Gastrocnemius medialis (tissue), 4 donors: ENCODE data around the gene SEC24B. TPM values are rescaled to one million over a fixed set of nuclear protein-coding genes. Genes with fewer than 3 reads are reported as not detected.

Experiments used
- ATAC-seq, 2 donors: fragments of 150-250 bp; one replicate each; pipeline ENCODE4 v1.9.1; 2016
- DNase-seq, 2 donors: peaks; one replicate each; pipeline ENCODE4 v3.0.0-alpha.2; 2019
- H3K27ac ChIP-seq, 4 donors: fragments of 200-600 bp; sonication (generic); 1 replicate in 1 of 4; 2 replicates in 3 of 4; pipeline ENCODE4 v1.5.1; 2016 to 2018; ENCODE audit warnings: mild to moderate bottlenecking in 2 of 4, moderate library complexity in 1 of 4
- H3K27me3 ChIP-seq, 3 donors: fragments of 200-600 bp; sonication (generic) in 2 of 3; 1 replicate in 1 of 3; 2 replicates in 2 of 3; pipeline versions ENCODE4 v1.5.1 to v1.6.0; 2016 to 2019; ENCODE audit warnings: mild to moderate bottlenecking in 1 of 3, moderate library complexity in 1 of 3
- H3K36me3 ChIP-seq, 2 donors: fragments of 200-600 bp; sonication (generic) in 1 of 2; one replicate each; pipeline ENCODE4 v1.5.1; 2017 to 2018
- H3K4me1 ChIP-seq, 2 donors: fragments of 200-600 bp; sonication (generic) in 1 of 2; one replicate each; pipeline ENCODE4 v1.5.1; 2016 to 2017; ENCODE audit warnings: mild to moderate bottlenecking in 2 of 2
- H3K4me3 ChIP-seq, 4 donors: fragments of 200-600 bp; sonication (generic) in 3 of 4; 1 replicate in 1 of 4; 2 replicates in 3 of 4; pipeline ENCODE4 v1.5.1; 2016 to 2019; ENCODE audit warnings: mild to moderate bottlenecking in 2 of 4
- H3K9me3 ChIP-seq, 3 donors: fragments of 200-600 bp; sonication (generic) in 2 of 3; 1 replicate in 1 of 3; 2 replicates in 2 of 3; pipeline ENCODE4 v1.5.1; 2016 to 2019
- POLR2A ChIP-seq, 2 donors: fragments of 450-650 bp; IDR thresholded peaks; one replicate each; pipeline ENCODE4 v1.6.1; 2017; ENCODE audit warnings: antibody characterized with exemption in 2 of 2, mild to moderate bottlenecking in 2 of 2, moderate library complexity in 2 of 2
- in situ Hi-C, 4 donors: fragments of 200-750 bp; cut with MboI; loops; one replicate each; pipeline versions ENCODE4 v1.15.0 to v1.8.0; 2017; ENCODE audit warnings: low sequenced_read_pairs in 4 of 4
- intact Hi-C: fragments of 100-400 bp; cut with DNase I; formaldehyde crosslinking; loops from one replicate; pipeline ENCODE4 v1.15.1; 2023; ENCODE audit warnings: low total_unique reads
- total RNA-seq, 4 donors: library from RNA; depleted of rRNA; stranded (reverse); fragments of >200 nt; gene quantifications; one replicate each; pipeline versions ENCODE4 v1.1.0 to v1.2.3, GENCODE V29; 2016
- TF ChIP-seq, protein P1 (sequence below), 5 experiments: fragments of 450-650 bp in 3 of 5; fragments of 200-600 bp in 2 of 5; sonication (generic) in 2 of 5; IDR thresholded peaks in 4 of 5; conservative IDR thresholded peaks in 1 of 5; 1 replicate in 4 of 5; 2 replicates in 1 of 5; pipeline ENCODE4 v1.5.1; 2016 to 2019; ENCODE audit warnings: antibody characterized with exemption in 5 of 5, mild to moderate bottlenecking in 3 of 5, moderate library complexity in 3 of 5

The SEC24B gene
- total RNA-seq: 10 to 100 TPM; 29.6 to 93.4 (median 42.9) TPM

DNA sequence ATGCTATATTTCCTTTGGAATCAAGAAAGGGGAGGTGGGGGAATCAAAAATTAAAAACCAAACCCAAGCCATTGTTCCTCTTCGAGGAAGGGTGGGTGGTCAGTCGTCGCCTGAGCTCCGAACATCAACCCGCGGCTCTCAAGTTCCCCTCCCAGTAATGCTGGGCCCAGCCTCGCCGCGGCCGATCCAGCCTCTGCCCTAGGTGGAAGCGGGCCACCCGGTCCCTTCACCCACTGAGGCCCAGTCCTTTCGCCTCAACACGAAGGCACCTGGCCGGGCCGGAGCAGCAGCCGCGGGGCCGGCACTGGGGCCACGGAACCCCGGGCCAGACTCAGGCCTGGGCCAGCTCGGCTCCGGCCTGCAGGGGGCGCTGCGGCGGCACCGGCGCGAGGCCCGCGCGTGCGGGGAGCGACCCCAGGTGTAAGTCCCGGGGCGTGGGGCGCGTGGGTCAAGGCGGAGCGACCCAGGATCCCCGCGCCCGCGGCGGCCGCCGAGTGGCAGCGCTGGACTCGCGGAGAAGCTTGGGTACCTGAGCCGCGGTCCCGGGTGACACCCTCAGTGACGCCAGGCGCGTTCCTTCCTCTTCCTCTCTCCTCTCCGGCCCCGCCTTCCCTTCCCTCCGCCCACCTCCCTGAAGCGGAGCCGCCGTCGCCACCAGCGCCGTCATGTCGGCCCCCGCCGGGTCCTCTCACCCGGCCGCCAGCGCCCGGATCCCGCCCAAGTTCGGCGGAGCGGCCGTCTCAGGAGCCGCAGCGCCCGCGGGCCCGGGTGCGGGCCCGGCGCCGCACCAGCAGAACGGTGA, at the start of gene SEC24B:
Gene SEC24B, plus strand, starts transcription at position 611 of the 802 bp plus-strand sequence. Its CDS starts 55 bp downstream, at position 666.
- TF ChIP-seq, protein P1, sequence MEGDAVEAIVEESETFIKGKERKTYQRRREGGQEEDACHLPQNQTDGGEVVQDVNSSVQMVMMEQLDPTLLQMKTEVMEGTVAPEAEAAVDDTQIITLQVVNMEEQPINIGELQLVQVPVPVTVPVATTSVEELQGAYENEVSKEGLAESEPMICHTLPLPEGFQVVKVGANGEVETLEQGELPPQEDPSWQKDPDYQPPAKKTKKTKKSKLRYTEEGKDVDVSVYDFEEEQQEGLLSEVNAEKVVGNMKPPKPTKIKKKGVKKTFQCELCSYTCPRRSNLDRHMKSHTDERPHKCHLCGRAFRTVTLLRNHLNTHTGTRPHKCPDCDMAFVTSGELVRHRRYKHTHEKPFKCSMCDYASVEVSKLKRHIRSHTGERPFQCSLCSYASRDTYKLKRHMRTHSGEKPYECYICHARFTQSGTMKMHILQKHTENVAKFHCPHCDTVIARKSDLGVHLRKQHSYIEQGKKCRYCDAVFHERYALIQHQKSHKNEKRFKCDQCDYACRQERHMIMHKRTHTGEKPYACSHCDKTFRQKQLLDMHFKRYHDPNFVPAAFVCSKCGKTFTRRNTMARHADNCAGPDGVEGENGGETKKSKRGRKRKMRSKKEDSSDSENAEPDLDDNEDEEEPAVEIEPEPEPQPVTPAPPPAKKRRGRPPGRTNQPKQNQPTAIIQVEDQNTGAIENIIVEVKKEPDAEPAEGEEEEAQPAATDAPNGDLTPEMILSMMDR (IDR thresholded peaks at IDR 0.05 in 4 of 5, conservative IDR thresholded peaks at IDR 0.05 in 1 of 5): peak; percentile 71 to 99 (median 97)
- peak; percentile 79 to 83 for TF ChIP-seq POLR2A (IDR thresholded peaks at IDR 0.05)
- peaks cover 44 to 48% of the 10 kb centered on the region in 2 donors for H3K4me1 ChIP-seq
- peak within 1 kb of the TSS; percentile 79 to 94 (median 88) for H3K27ac ChIP-seq
- in situ Hi-C loops (loop anchor here (25.0 kb wide), 2 partner anchors 104 to 279 kb away; partner anchors contain the start of gene CASP6 (in 2 of the 4)), intact Hi-C loops (loop anchor here (2.0 to 10.0 kb wide), 5 partner anchors 101 to 484 kb away; partner anchors contain the start of genes CASP6, GAR1 and MCUB)
- peak; percentile 94 for ATAC-seq
- peak; percentile 82 to 83 for DNase-seq
- H3K36me3 ChIP-seq: no peaks in the 10 kb centered on the region
- peak within 1 kb of the TSS; percentile 53 to 80 (median 76) for H3K4me3 ChIP-seq
- no peaks in the 10 kb centered on the region for H3K27me3 ChIP-seq
- H3K9me3 ChIP-seq: no peaks in the 10 kb centered on the region

DNA sequence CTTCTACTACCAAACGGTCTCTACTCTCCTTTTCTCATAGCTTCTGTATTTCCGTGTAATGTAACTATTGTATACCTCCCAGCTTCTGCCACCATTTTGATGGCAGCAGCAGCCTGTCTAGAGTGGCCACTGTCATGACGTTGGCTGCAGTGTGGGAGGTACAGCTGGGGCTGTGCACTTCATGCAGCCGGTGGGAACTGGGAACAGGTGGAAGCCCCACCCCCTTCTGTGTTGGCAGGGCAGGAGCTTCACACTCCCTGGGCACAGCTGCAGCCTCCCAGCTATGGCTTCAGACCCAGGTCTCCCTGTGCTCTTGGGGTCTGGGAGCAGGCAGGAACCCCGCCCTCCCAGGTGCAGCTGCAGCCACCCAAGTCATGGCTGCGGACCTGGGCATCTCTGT, 49.8 kb upstream of the SEC24B start:
- Histone ChIP-seq H3K4me1 (no peaks in the 10 kb centered on the region), H3K27me3 (no peaks in the 10 kb centered on the region), H3K4me3 (no peak overlapping the region), H3K27ac (no peak overlapping the region), H3K36me3 (no peaks in the 10 kb centered on the region), H3K9me3 (no peaks in the 10 kb centered on the region)
- ATAC-seq: no peak
- no peak for DNase-seq
- TF ChIP-seq, protein P1 (IDR thresholded peaks at IDR 0.05 in 4 of 5, conservative IDR thresholded peaks at IDR 0.05 in 1 of 5): no peak
- TF ChIP-seq POLR2A (IDR thresholded peaks at IDR 0.05): no peak
- in situ Hi-C loops (loop anchor here in 2 of 4 donors (25.0 kb wide), 1 partner anchor 547 kb away; no protein-coding TSS in a partner anchor), intact Hi-C loops (no loop called here)

DNA sequence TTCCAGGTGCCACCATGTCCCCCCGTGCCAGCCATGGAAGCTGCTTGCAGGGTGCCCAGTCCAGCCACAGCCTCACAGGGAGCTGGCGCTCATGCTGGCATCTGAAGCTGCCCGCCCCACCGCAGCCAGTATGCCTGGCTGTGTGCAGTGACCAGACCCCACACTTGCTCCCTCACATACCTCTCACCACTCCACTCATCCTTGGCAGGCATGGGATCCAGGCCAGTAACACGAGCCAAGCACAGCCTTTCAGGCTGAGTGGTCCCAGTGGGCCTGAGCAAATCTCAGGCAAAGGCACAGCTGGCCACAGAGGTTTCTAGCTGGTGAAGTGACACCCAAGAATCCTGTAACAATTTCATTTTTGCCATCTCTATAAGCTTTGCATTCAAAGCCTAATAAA, 48.4 kb upstream of the SEC24B start:
- Histone ChIP-seq H3K36me3 (no peaks in the 10 kb centered on the region), H3K9me3 (no peaks in the 10 kb centered on the region), H3K4me1 (peaks cover 5 to 12% of the 10 kb centered on the region in 2 donors), H3K27me3 (no peaks in the 10 kb centered on the region), H3K4me3 (no peak overlapping the region), H3K27ac (no peak overlapping the region)
- TF ChIP-seq POLR2A (IDR thresholded peaks at IDR 0.05): no peak
- TF ChIP-seq, protein P1 (IDR thresholded peaks at IDR 0.05 in 4 of 5, conservative IDR thresholded peaks at IDR 0.05 in 1 of 5): no peak
- ATAC-seq (no peak), DNase-seq (no peak)
- in situ Hi-C loops: loop anchor here in 2 of 4 donors (25.0 kb wide), 1 partner anchor 548 kb away; no protein-coding TSS in a partner anchor
- intact Hi-C loops: no loop called here

DNA sequence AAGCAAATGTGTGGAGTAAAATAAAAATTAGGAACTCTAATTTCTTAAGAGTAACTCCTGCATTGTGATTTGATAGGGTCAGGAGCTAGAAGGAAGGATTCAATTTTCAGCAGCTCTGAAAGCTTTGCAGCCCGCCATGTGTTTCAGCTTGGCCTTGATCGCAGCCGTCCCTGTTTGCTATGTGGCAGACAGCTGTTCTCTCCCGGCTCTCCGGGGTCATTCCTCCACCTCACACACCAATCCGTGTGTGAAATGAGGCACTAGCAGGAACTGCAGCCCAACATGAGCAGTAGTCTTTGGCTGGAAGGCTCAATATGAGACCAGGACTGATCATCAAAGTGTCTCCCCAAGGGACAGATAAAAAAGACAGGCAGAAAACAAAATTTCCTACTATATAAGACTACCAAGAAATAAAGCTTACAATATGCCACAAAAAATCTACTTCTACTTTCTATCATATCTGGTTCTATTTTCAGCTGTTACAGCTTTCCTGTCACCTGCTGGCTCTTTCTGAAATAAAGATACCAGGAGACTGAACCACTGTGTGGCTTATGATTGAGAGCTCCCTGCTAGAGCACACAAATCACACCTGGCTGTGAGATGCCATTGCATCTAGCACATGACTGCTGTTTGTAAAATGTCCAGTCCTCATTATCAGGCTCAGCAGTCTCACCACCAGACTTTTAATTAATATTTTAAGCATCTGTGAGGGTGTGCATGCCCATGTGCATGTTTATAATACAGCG, 44.1 kb upstream of the SEC24B start:
- H3K36me3 ChIP-seq: no peaks in the 10 kb centered on the region
- H3K27ac ChIP-seq: peak overlapping the region in 1 of 4 donors; percentile 10
- intact Hi-C loops: no loop called here
- ATAC-seq (peak in 1 of 2 donors; percentile 53), DNase-seq (no peak)
- no peaks in the 10 kb centered on the region for H3K27me3 ChIP-seq
- no peak for TF ChIP-seq POLR2A (IDR thresholded peaks at IDR 0.05)
- TF ChIP-seq, protein P1 (IDR thresholded peaks at IDR 0.05 in 4 of 5, conservative IDR thresholded peaks at IDR 0.05 in 1 of 5): no peak
- no peaks in the 10 kb centered on the region for H3K9me3 ChIP-seq
- peaks cover 5 to 13% of the 10 kb centered on the region in 2 donors for H3K4me1 ChIP-seq
- in situ Hi-C loops: loop anchor here in 2 of 4 donors (25.0 kb wide), 1 partner anchor 552 kb away; no protein-coding TSS in a partner anchor
- no peak overlapping the region for H3K4me3 ChIP-seq
